Measurements from ENCODE around the gene HMGXB3. TPM values are rescaled to one million over a fixed set of nuclear protein-coding genes. Genes with fewer than 3 reads are reported as not detected.

HMGXB3 gene
- total and polyA plus RNA-seq, 2 of the 13 experiments (the other 11 are each of a cell fraction or from before 2014, with no cell fraction given): 18.8 to 23.8 TPM

DNA sequence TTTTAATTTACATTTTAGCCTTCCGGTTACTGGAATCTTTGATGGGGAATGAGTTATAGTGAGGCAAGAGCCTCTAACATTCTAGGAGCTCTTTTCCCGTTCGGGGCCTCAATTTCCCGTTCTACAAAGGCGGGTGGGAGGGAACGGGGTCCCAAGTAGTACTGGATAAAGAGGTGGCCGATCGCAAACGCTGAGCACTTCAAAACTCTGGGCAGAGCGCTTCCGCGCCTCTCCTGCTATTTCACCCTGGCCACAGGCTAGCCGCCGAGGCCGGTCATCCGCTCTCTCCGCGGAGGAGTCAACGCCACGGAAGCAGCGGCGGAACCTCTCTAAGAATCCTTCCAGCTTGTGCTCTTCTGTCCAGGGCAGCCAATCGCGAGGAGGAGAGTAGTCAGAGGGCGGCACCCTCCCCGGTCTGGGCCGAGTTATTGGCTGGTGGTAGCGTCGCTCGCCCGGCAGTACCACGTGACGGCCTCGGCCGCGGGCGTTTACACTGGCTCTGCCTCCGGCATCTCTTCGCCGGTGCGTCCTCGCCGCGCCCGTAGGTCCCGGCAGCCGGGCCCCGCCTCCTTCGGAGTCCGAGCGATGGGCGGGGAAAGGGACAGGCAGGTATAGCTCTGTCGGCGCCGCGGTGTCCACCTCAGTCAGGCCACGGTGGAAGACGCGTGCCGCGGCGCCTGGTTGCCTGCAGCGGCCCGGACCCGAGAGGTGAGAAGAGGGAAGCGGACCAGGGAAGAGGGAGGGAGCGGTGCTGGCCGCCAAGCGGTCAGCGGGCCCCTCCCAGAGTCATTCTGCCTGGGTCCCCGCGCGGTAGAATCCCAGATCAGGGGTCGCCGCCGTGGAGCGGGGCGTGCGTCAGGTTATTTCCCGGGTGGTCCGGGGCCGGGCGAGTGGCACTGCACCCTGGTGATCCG is 40.0 kb upstream of the HMGXB3 start, which contains the start of gene SLC26A2 (continued):
- TF ChIP-seq, protein P1, sequence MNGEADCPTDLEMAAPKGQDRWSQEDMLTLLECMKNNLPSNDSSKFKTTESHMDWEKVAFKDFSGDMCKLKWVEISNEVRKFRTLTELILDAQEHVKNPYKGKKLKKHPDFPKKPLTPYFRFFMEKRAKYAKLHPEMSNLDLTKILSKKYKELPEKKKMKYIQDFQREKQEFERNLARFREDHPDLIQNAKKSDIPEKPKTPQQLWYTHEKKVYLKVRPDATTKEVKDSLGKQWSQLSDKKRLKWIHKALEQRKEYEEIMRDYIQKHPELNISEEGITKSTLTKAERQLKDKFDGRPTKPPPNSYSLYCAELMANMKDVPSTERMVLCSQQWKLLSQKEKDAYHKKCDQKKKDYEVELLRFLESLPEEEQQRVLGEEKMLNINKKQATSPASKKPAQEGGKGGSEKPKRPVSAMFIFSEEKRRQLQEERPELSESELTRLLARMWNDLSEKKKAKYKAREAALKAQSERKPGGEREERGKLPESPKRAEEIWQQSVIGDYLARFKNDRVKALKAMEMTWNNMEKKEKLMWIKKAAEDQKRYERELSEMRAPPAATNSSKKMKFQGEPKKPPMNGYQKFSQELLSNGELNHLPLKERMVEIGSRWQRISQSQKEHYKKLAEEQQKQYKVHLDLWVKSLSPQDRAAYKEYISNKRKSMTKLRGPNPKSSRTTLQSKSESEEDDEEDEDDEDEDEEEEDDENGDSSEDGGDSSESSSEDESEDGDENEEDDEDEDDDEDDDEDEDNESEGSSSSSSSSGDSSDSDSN (CRISPR knock-in tag; IDR thresholded peaks at IDR 0.05): peak; percentile 81
- TF ChIP-seq ZFP41 (CRISPR knock-in tag; IDR thresholded peaks at IDR 0.05; ENCODE audit: borderline replicate concordance) (peak; percentile 87; the same call in 1 of the 2 replicates), MATR3 (CRISPR knock-in tag; IDR thresholded peaks at IDR 0.05) (no peak), POLR2AphosphoS5 (IDR thresholded peaks at IDR 0.05; ENCODE audit: low read depth, low read length) (peak; percentile 93), IRX3 (CRISPR knock-in tag; IDR thresholded peaks at IDR 0.05; ENCODE audit: borderline replicate concordance, low read depth) (peak; percentile 54; the same call in 1 of the 2 replicates), ZNF230 (CRISPR knock-in tag; IDR thresholded peaks at IDR 0.05) (0 out of 2 replicates have a peak, but pooled peaks have one; percentile 64), SRF (IDR thresholded peaks at IDR 0.05; ENCODE audit: low read depth, low read length) (no peak), KLF16 (CRISPR knock-in tag; IDR thresholded peaks at IDR 0.05) (peak in 1 of 2 experiments; percentile 62; a peak in 2 of 4 replicates), TP53 (CRISPR knock-in tag; conservative IDR thresholded peaks at IDR 0.05) (no peak), ZNF292 (CRISPR knock-in tag; IDR thresholded peaks at IDR 0.05; ENCODE audit: borderline replicate concordance, low read depth) (peak; percentile 63), NR2F1 (CRISPR knock-in tag; IDR thresholded peaks at IDR 0.05) (no peak), ARNT (IDR thresholded peaks at IDR 0.05) (no peak), ESRRA (CRISPR knock-in tag; IDR thresholded peaks at IDR 0.05; ENCODE audit: low read depth) (peak; percentile 39; the same call in 1 of the 2 replicates), SMAD3 (CRISPR knock-in tag; IDR thresholded peaks at IDR 0.05) (no peak)
- TF ChIP-seq, protein P2, sequence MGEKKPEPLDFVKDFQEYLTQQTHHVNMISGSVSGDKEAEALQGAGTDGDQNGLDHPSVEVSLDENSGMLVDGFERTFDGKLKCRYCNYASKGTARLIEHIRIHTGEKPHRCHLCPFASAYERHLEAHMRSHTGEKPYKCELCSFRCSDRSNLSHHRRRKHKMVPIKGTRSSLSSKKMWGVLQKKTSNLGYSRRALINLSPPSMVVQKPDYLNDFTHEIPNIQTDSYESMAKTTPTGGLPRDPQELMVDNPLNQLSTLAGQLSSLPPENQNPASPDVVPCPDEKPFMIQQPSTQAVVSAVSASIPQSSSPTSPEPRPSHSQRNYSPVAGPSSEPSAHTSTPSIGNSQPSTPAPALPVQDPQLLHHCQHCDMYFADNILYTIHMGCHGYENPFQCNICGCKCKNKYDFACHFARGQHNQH (CRISPR knock-in tag; IDR thresholded peaks at IDR 0.05): peak; percentile 57; the same call in 1 of the 2 replicates
- TF ChIP-seq, protein P3, sequence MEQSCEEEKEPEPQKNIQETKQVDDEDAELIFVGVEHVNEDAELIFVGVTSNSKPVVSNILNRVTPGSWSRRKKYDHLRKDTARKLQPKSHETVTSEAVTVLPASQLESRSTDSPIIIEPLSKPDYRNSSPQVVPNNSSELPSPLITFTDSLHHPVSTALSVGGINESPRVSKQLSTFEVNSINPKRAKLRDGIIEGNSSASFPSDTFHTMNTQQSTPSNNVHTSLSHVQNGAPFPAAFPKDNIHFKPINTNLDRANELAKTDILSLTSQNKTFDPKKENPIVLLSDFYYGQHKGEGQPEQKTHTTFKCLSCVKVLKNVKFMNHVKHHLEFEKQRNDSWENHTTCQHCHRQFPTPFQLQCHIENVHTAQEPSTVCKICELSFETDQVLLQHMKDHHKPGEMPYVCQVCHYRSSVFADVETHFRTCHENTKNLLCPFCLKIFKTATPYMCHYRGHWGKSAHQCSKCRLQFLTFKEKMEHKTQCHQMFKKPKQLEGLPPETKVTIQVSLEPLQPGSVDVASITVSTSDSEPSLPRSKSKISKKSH (CRISPR knock-in tag; IDR thresholded peaks at IDR 0.05; ENCODE audit: borderline replicate concordance): peak; percentile 90
- TF ChIP-seq, protein P4, sequence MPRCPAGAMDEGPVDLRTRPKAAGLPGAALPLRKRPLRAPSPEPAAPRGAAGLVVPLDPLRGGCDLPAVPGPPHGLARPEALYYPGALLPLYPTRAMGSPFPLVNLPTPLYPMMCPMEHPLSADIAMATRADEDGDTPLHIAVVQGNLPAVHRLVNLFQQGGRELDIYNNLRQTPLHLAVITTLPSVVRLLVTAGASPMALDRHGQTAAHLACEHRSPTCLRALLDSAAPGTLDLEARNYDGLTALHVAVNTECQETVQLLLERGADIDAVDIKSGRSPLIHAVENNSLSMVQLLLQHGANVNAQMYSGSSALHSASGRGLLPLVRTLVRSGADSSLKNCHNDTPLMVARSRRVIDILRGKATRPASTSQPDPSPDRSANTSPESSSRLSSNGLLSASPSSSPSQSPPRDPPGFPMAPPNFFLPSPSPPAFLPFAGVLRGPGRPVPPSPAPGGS (CRISPR knock-in tag; IDR thresholded peaks at IDR 0.05): peak; percentile 82
- TF ChIP-seq, protein P5, sequence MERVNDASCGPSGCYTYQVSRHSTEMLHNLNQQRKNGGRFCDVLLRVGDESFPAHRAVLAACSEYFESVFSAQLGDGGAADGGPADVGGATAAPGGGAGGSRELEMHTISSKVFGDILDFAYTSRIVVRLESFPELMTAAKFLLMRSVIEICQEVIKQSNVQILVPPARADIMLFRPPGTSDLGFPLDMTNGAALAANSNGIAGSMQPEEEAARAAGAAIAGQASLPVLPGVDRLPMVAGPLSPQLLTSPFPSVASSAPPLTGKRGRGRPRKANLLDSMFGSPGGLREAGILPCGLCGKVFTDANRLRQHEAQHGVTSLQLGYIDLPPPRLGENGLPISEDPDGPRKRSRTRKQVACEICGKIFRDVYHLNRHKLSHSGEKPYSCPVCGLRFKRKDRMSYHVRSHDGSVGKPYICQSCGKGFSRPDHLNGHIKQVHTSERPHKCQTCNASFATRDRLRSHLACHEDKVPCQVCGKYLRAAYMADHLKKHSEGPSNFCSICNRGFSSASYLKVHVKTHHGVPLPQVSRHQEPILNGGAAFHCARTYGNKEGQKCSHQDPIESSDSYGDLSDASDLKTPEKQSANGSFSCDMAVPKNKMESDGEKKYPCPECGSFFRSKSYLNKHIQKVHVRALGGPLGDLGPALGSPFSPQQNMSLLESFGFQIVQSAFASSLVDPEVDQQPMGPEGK (CRISPR knock-in tag; IDR thresholded peaks at IDR 0.05): 0 out of 2 replicates have a peak, but pooled peaks have one; percentile 24
